GM21390 (cell line): ENCODE results near the gene LCE1F.

Source experiments
- ATAC-seq: cut with Tn5 transposase; IDR thresholded peaks from one replicate; pipeline ENCODE4 v1.9.1; 2021; ENCODE audit not compliant: unreplicated experiment

The LCE1F gene

GRCh38 chr1:152770411-152770810 is 4.5 kb upstream of the LCE1F start:
- ATAC-seq: no peak

GRCh38 chr1:152776361-152776760 is 1.4 kb downstream of the LCE1F start:
- no peak for ATAC-seq

GRCh38 chr1:152777510-152778137 is 2.7 kb downstream of the LCE1F start:
- no peak for ATAC-seq

- ATAC-seq: no peak
Observed at GRCh38 chr1:152783095-152783494, 8.2 kb downstream of the LCE1F start.

DNA sequence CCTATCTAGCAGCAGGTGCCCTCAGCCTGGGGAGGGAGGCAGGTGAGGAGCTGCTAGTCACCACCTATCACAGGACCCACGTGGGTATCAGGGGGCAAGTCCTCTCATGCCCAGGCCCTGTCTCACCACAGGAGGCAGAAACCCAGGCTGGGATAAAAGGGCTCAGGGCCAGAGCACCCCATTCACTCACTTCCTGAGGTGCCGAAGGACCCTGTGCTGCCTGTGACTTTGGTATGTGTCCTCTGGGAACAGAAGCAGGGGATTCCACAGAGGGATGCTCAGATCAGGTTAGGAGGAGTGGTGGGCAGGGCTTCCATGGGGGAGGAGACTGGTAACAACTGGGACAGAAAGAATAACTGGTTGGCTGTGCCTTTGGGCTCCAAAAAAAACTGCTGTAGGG is 11.1 kb downstream of the LCE1F start, which contains the start of gene LCE1E:
Gene LCE1E (plus strand): TSS at position 181 of the 400 bp plus-strand sequence. CDS start 1,043 bp downstream, outside the sequence.
- ATAC-seq: no peak

DNA sequence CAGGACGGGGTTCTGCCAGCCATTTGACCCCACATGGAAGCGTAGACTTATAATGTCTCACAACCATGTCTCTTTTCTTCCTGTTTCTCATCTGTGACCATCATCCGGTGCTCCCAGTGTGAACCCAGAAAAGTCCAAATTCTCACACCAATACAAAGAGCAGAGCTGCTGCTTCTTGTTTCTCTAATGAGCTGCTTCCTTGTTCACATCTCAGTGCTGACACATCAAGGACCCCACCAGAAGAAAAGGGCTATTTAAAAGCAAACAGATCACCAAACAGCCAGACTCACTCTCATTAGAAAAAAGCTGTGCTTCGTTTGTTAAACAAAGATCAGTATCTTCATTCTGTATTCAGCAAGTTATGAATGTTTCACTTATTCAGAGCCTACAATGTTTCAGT is 20.7 kb downstream of the LCE1F start:
- ATAC-seq: no peak

- ATAC-seq: no peak
Observed at GRCh38 chr1:152796421-152796820, 21.5 kb downstream of the LCE1F start, which contains the start of gene LCE1D. Gene LCE1D (plus strand): TSS chr1:152796721. CDS start chr1:152797795, 1,074 bp downstream.

DNA sequence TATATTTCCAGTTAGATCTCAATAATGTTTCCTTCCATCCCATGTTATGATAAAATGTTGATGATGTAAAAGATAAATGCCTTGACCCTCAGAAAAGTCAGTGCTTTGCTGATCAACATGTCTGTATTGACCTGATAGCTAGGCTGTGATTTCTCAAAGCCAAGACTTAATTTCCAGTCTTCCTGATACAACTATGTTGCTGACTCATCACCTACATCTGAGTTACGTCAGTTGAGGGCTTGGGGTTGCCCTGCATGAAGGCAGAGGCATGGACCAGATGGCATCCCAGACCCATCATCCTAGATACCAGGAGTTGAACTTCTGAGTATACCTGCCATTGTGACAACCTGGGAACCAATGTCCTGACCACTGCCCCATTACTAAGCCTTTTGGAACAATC is 26.4 kb downstream of the LCE1F start:
- no peak for ATAC-seq

- no peak for ATAC-seq
Observed at GRCh38 chr1:152806576-152806975, 31.6 kb downstream of the LCE1F start, which contains the start of gene LCE1C. Gene LCE1C (minus strand): TSS chr1:152806651. CDS start chr1:152805478, 1,173 bp downstream.

- ATAC-seq: no peak
Observed at GRCh38 chr1:152811050-152811449, 36.1 kb downstream of the LCE1F start.

GRCh38 chr1:152811671-152812070 is 36.7 kb downstream of the LCE1F start, which contains the start of gene LCE1B:
Gene LCE1B (plus strand): TSS chr1:152811971. CDS start chr1:152812447, 476 bp downstream.
- ATAC-seq: no peak

GRCh38 chr1:152817309-152817708 is 42.4 kb downstream of the LCE1F start:
- ATAC-seq: no peak

GRCh38 chr1:152823294-152823693 is 48.4 kb downstream of the LCE1F start:
- no peak for ATAC-seq

DNA sequence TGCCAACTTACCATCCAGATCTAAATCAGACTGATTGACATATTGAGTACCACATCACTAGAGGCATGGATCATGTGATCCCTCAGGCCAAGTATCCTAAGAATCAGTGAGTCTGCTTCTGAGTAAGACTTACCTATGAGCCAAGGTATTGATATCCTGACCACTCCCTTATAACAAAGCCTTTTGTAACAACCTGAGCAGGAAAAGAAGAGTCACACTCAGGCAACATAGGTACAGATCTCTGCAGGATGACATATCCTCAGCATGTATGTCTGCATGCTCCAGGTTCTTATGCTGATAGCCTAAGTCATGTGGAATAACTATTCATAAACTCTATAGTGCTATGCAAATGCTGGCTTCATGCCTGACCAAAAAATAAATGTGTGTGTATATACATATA is 50.0 kb downstream of the LCE1F start:
- ATAC-seq: no peak
